Bronchial epithelial cell (primary cell): ENCODE results near the gene NIPSNAP2. TPM values are rescaled to one million over a fixed set of nuclear protein-coding genes. Genes with fewer than 3 reads are reported as not detected.
"Not testable (repeated sequence)": the region's sequence is repeated elsewhere in the genome, so short reads cannot be mapped to it uniquely, and the experiment has no call there.

Experiments used
- DNase-seq: peaks from one replicate; pipeline ENCODE4 v3.0.0-alpha.2; 2010; ENCODE audit warnings: low read depth
- FAIRE-seq: peaks from 2 replicates; lab custom pipeline; 2011; peaks lifted over from hg19 to GRCh38; lab: Jason Lieb, UNC
- H3K27me3 ChIP-seq: 2 replicates; pipeline ENCODE4 v1.5.1; 2011; ENCODE audit warnings: low read length; ENCODE audit not compliant: control insufficient read depth, insufficient read depth
- H3K36me3 ChIP-seq: 2 replicates; pipeline ENCODE4 v1.5.1; 2011; ENCODE audit warnings: low read length; ENCODE audit not compliant: control insufficient read depth, insufficient read depth
- H3K4me3 ChIP-seq: 2 replicates; pipeline ENCODE4 v1.5.1; 2011; ENCODE audit warnings: mild to moderate bottlenecking, low read depth, low read length, control low read depth
- total RNA-seq: library from RNA; depleted of rRNA; stranded (reverse); fragments of >200 nt; gene quantifications from 2 replicates; pipeline ENCODE4 v1.2.1, GENCODE V29; 2014
- TF ChIP-seq, protein P1 (sequence below): IDR thresholded peaks from 2 replicates; pipeline ENCODE4 v1.5.1; 2011; ENCODE audit warnings: mild to moderate bottlenecking, moderate library complexity, low read length, control low read depth, inconsistent platforms; ENCODE audit not compliant: insufficient read depth, severe bottlenecking

NIPSNAP2 gene
- total RNA-seq, 1 donor from 2014 or later: 65.3 TPM

DNA sequence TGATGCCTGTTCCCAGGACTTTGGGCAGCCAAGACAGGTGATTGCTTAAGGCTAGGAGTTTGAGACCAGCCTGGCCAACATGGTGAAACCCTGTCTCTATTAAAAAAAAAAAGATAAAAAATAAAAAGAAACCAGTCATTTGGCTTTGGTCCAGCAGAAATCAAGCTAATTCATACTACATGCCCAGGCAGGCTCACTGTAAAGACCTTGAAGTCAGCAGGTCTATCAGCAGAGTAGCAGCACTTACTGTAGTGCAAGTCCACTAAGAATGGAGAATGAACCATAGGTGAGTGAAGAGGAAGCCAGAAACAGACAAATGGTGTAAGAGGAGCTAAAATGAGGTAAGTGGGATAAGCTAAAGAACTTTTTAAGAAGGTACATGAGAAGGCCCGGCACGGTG, 62.2 kb downstream of the NIPSNAP2 start:
- TF ChIP-seq, protein P1, sequence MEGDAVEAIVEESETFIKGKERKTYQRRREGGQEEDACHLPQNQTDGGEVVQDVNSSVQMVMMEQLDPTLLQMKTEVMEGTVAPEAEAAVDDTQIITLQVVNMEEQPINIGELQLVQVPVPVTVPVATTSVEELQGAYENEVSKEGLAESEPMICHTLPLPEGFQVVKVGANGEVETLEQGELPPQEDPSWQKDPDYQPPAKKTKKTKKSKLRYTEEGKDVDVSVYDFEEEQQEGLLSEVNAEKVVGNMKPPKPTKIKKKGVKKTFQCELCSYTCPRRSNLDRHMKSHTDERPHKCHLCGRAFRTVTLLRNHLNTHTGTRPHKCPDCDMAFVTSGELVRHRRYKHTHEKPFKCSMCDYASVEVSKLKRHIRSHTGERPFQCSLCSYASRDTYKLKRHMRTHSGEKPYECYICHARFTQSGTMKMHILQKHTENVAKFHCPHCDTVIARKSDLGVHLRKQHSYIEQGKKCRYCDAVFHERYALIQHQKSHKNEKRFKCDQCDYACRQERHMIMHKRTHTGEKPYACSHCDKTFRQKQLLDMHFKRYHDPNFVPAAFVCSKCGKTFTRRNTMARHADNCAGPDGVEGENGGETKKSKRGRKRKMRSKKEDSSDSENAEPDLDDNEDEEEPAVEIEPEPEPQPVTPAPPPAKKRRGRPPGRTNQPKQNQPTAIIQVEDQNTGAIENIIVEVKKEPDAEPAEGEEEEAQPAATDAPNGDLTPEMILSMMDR: no peak
- FAIRE-seq (no peak), DNase-seq (peak; percentile 79)
- H3K27me3 ChIP-seq: no peaks in the 10 kb centered on the region
- H3K36me3 ChIP-seq: peaks cover 8% of the 10 kb centered on the region
- no peak overlapping the region for H3K4me3 ChIP-seq

GRCh38 chr7:56028942-56029630, 64.7 kb downstream of the NIPSNAP2 start:
- no peaks in the 10 kb centered on the region for H3K27me3 ChIP-seq
- TF ChIP-seq, protein P1: no peak
- FAIRE-seq (no peak), DNase-seq (peak; percentile 37)
- H3K4me3 ChIP-seq: no peak overlapping the region
- peaks cover 10% of the 10 kb centered on the region for H3K36me3 ChIP-seq

DNA sequence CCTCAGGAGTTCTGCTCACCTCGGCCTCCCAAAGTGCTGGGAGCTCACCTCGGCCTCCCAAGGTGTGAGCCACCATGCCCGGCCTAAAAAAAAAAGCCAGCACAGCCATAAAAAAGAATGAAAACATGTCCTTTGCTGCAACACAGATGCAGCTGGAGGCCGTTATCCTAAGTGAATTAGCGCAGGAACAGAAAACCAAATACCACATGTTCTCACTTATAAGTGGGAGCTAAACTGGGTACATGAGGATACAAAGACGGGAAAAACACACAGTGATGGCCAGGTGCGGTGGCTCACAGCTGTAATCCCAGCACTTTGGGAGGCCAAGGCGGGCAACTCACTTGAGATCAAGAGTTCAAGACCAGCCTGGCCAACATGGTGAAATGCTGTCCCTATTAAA, 66.0 kb downstream of the NIPSNAP2 start:
- FAIRE-seq: no peak
- Histone ChIP-seq H3K36me3 (peaks cover 11% of the 10 kb centered on the region), H3K4me3 (no peak overlapping the region), H3K27me3 (no peaks in the 10 kb centered on the region)
- TF ChIP-seq, protein P1: no peak
- DNase-seq: no peak

GRCh38 chr7:56031556-56031955, 67.2 kb downstream of the NIPSNAP2 start:
- H3K27me3 ChIP-seq, DNase-seq, H3K4me3 ChIP-seq, FAIRE-seq: not testable (repeated sequence)
- H3K36me3 ChIP-seq: peaks cover 11% of the 10 kb centered on the region

GRCh38 chr7:56032578-56032977, 68.2 kb downstream of the NIPSNAP2 start:
- not testable (repeated sequence) for H3K27me3 ChIP-seq, DNase-seq, FAIRE-seq
- Histone ChIP-seq H3K4me3 (peak overlapping the region; percentile 67), H3K36me3 (peaks cover 11% of the 10 kb centered on the region)

GRCh38 chr7:56033671-56034432, 69.5 kb downstream of the NIPSNAP2 start:
- no peak for FAIRE-seq
- Histone ChIP-seq H3K36me3 (peaks cover 10% of the 10 kb centered on the region), H3K27me3 (no peaks in the 10 kb centered on the region), H3K4me3 (peak overlapping the region; percentile 67)
- TF ChIP-seq, protein P1: peak; percentile 55
- peak; percentile 75 for DNase-seq
